A549 (cell line): Measurements from ENCODE around the gene SLC25A40. TPM values are rescaled to one million over a fixed set of nuclear protein-coding genes. Genes with fewer than 3 reads are reported as not detected.
"Not testable (repeated sequence)": the region's sequence is repeated elsewhere in the genome, so short reads cannot be mapped to it uniquely, and the experiment has no call there.

ENCODE experiments used
- ATAC-seq, 2 experiments: fragments of 200-7000 bp in 1 of 2; fragments of >200 bp in 1 of 2; cut with Nextera tagmentation in 1 of 2; cut with Tn5 transposase in 1 of 2; 3 replicates each; pipeline versions ENCODE4 v1.8.0 to v1.9.1; 2018 to 2020; ENCODE audit warnings: mild to moderate bottlenecking in 1 of 2, moderate library complexity in 1 of 2
- CTCF ChIA-PET: fragments of 300-600 bp; sonication (Branson Sonifier 250); formaldehyde crosslinking; extraction: SDS; loops from one replicate; lab custom pipeline; 2021; ENCODE audit warnings: antibody characterized with exemption, inconsistent platforms; lab: Yijun Ruan, JAX
- POLR2A ChIA-PET: fragments of 350-600 bp; formaldehyde crosslinking; extraction: SDS; loops from one replicate; lab custom pipeline; 2021; ENCODE audit warnings: antibody characterized with exemption, inconsistent platforms; lab: Yijun Ruan, JAX
- DNase-seq, 2 experiments: peaks; one replicate each; pipeline versions ENCODE4 v3.0.0 to v3.0.0-alpha.2; 2011 to 2016; ENCODE audit warnings: low read depth in 1 of 2, low spot score in 1 of 2
- FAIRE-seq: peaks from 2 replicates; lab custom pipeline; 2011; peaks lifted over from hg19 to GRCh38; lab: Jason Lieb, UNC
- H3K27ac ChIP-seq, 2 experiments: fragments of >200 bp; sonication (Bioruptor Twin); formaldehyde crosslinking; 3 replicates each; pipeline ENCODE4 v1.5.1; 2016 to 2017
- H3K4me1 ChIP-seq: fragments of >200 bp; sonication (Bioruptor Twin); formaldehyde crosslinking; 3 replicates; pipeline ENCODE4 v1.6.1; 2016
- H3K4me2 ChIP-seq: fragments of >200 bp; sonication (Bioruptor Twin); formaldehyde crosslinking; 3 replicates; pipeline ENCODE4 v1.6.1; 2016
- H3K4me3 ChIP-seq: fragments of >200 bp; sonication (Bioruptor Twin); formaldehyde crosslinking; 3 replicates; pipeline ENCODE4 v1.5.1; 2016
- H3K9me3 ChIP-seq: fragments of >200 bp; sonication (Bioruptor Twin); formaldehyde crosslinking; 3 replicates; pipeline ENCODE4 v1.6.1; 2016
- BHLHE40 ChIP-seq: IDR thresholded peaks from 2 replicates; pipeline ENCODE4 v1.6.1; 2012; ENCODE audit warnings: low read depth, low read length, inconsistent platforms
- CBX2 ChIP-seq: fragments of 200-600 bp; sonication (generic); IDR thresholded peaks from 2 replicates; pipeline ENCODE4 v1.6.1; 2016; ENCODE audit warnings: low read depth, mild to moderate bottlenecking, borderline replicate concordance
- GATA3 ChIP-seq: IDR thresholded peaks from 2 replicates; pipeline ENCODE4 v1.6.1; 2012; ENCODE audit warnings: borderline replicate concordance
- HMGXB4 ChIP-seq: fragments of 250-450 bp; sonication (Bioruptor Pico); IDR thresholded peaks from 2 replicates; pipeline ENCODE4 v1.5.0; 2021; ENCODE audit warnings: mild to moderate bottlenecking, moderate library complexity, borderline replicate concordance
- HOXB13 ChIP-seq: fragments of 250-450 bp; sonication (Bioruptor Pico); IDR thresholded peaks from 2 replicates; pipeline ENCODE4 v1.5.0; 2020; ENCODE audit warnings: low read depth, mild to moderate bottlenecking, moderate library complexity
- HOXB5 ChIP-seq: fragments of 250-450 bp; sonication (Bioruptor Pico); IDR thresholded peaks from 2 replicates; pipeline ENCODE4 v1.5.0; 2020; ENCODE audit warnings: mild to moderate bottlenecking, moderate library complexity
- JUN ChIP-seq, 2 experiments: fragments of >200 bp; sonication (Bioruptor Twin); formaldehyde crosslinking; IDR thresholded peaks; 2 replicates in 1 of 2; 3 replicates in 1 of 2; pipeline ENCODE4 v1.6.1; 2016 to 2017
- MAFK ChIP-seq: fragments of 450-650 bp; IDR thresholded peaks from 2 replicates; pipeline ENCODE4 v1.6.1; 2014; ENCODE audit not compliant: partially characterized antibody
- MAX ChIP-seq: IDR thresholded peaks from 2 replicates; pipeline ENCODE4 v1.6.1; 2012
- MAZ ChIP-seq: fragments of 150-350 bp; IDR thresholded peaks from 2 replicates; pipeline ENCODE4 v1.6.1; 2014; ENCODE audit warnings: antibody characterized with exemption, low read depth, low read length, borderline replicate concordance
- MYC ChIP-seq: IDR thresholded peaks from 2 replicates; pipeline ENCODE4 v1.6.1; 2012; ENCODE audit warnings: mild to moderate bottlenecking, inconsistent platforms, low read length, improper control_type of control experiment, borderline replicate concordance
- PHF8 ChIP-seq: fragments of 200-600 bp; sonication (generic); IDR thresholded peaks from 2 replicates; pipeline ENCODE4 v1.6.1; 2016; ENCODE audit warnings: low read depth, mild to moderate bottlenecking, antibody characterized with exemption, moderate library complexity, borderline replicate concordance
- POLR2A ChIP-seq: IDR thresholded peaks from 2 replicates; pipeline ENCODE4 v1.6.1; 2012; ENCODE audit warnings: mild to moderate bottlenecking, low read length
- POLR2AphosphoS2 ChIP-seq: conservative IDR thresholded peaks from 2 replicates; pipeline ENCODE4 v1.6.1; 2012; ENCODE audit warnings: low read length, improper control_type of control experiment, inconsistent platforms
- ZFP36 ChIP-seq: fragments of 450-650 bp; IDR thresholded peaks from 2 replicates; pipeline ENCODE4 v1.6.1; 2014; ENCODE audit warnings: borderline replicate concordance; ENCODE audit not compliant: partially characterized antibody
- WGBS: methylation state at CpG from one replicate; pipeline ENCODE4 v1.1.6; 2017; ENCODE audit errors: missing lambda C conversion rate; 5-methylcytosine and 5-hydroxymethylcytosine counted together
- polyA minus RNA-seq: library from RNA; depleted of rRNA, polyadenylated mRNA; stranded (reverse); fragments of >200 nt; gene quantifications from 2 replicates; pipeline ENCODE4 v1.2.3, GENCODE V29; 2011; rRNA and poly(A)+ RNA removed
- polyA plus RNA-seq, 4 experiments: library from polyadenylated mRNA; depleted of rRNA in 3 of 4; stranded (reverse); fragments of >200 nt; fragmentation: RNase III in 1 of 4; extraction: RNeasy Plus Mini Kit Qiagen cat#74134 plus additional on column Dnase treatment in 1 of 4; gene quantifications; 2 replicates in 3 of 4; 3 replicates in 1 of 4; pipeline ENCODE4 v1.2.3, GENCODE V29; 2011 to 2017
- TF ChIP-seq, protein P1 (sequence below): fragments of 450-650 bp; IDR thresholded peaks from 2 replicates; pipeline ENCODE4 v1.6.1; 2014; ENCODE audit warnings: antibody characterized with exemption
- TF ChIP-seq, protein P2 (sequence below): fragments of >200 bp; sonication (Bioruptor Twin); formaldehyde crosslinking; IDR thresholded peaks from 3 replicates; pipeline ENCODE4 v1.6.1; 2016
- TF ChIP-seq, protein P3 (sequence below): fragments of 250-450 bp; sonication (Bioruptor Pico); IDR thresholded peaks from 2 replicates; pipeline ENCODE4 v1.5.0; 2020; ENCODE audit warnings: low read depth, mild to moderate bottlenecking, moderate library complexity

Gene SLC25A40, protein sequence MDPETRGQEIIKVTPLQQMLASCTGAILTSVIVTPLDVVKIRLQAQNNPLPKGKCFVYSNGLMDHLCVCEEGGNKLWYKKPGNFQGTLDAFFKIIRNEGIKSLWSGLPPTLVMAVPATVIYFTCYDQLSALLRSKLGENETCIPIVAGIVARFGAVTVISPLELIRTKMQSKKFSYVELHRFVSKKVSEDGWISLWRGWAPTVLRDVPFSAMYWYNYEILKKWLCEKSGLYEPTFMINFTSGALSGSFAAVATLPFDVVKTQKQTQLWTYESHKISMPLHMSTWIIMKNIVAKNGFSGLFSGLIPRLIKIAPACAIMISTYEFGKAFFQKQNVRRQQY
- polyA plus RNA-seq (2011; rRNA removed) (19.5 and 22.0 TPM in 2 replicates), polyA plus RNA-seq (2017; fragmentation: RNase III; extraction: RNeasy Plus Mini Kit Qiagen cat#74134 plus additional on column Dnase treatment) (9.4 to 11.8 TPM (median 10.1 TPM) in 3 replicates), polyA minus RNA-seq (3.2 and 6.4 TPM in 2 replicates)
- polyA plus RNA-seq (2012; cell fraction: cytosol; rRNA removed): 3.1 and 3.7 TPM in 2 replicates
- 3.3 and 4.2 TPM in 2 replicates for polyA plus RNA-seq (2012; cell fraction: nucleus; rRNA removed)

- peak within 1 kb of the TSS; percentile 92 to 93 for H3K27ac ChIP-seq
- ChIA-PET CTCF (interaction anchor here (0.6 to 1.8 kb wide), 2 partner anchors 11 to 664 kb away, joined by 3 to 4 read pairs; no protein-coding TSS in a partner anchor), POLR2A (interaction anchor here (0.6 to 1.2 kb wide), 3 partner anchors 58 to 724 kb away, joined by 3 to 8 read pairs (median 3); partner anchors contain the start of genes ADAM22 and DMTF1)
- H3K4me2 ChIP-seq: peak within 1 kb of the TSS; percentile 94
- ATAC-seq: peak; percentile 93 to 96
- H3K4me3 ChIP-seq: peak within 1 kb of the TSS; percentile 94
- peaks cover 20% of the 10 kb centered on the region for H3K4me1 ChIP-seq
- H3K9me3 ChIP-seq: 0 out of 3 replicates have a peak, but pooled peaks cover 4% of the 10 kb centered on the region
- FAIRE-seq: no peak
- 0% methylated on average over 28 of the region's 84 CpGs for WGBS
- DNase-seq: peak; percentile 84 to 96
- TF ChIP-seq MAZ (peak; percentile 80; the same call in 1 of the 2 replicates), PHF8 (peak; percentile 79; the same call in 1 of the 2 replicates), MAX (peak; percentile 93), MYC (peak; percentile 88), HOXB13 (no peak), CBX2 (no peak), JUN (IDR thresholded peaks at IDR 0.05) (peak in 1 of 2 experiments; percentile 57; a peak in 3 of 5 replicates), HMGXB4 (no peak), POLR2A (peak; percentile 59; the same call in 1 of the 2 replicates)
- TF ChIP-seq, protein P1, sequence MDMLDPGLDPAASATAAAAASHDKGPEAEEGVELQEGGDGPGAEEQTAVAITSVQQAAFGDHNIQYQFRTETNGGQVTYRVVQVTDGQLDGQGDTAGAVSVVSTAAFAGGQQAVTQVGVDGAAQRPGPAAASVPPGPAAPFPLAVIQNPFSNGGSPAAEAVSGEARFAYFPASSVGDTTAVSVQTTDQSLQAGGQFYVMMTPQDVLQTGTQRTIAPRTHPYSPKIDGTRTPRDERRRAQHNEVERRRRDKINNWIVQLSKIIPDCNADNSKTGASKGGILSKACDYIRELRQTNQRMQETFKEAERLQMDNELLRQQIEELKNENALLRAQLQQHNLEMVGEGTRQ: peak; percentile 25; the same call in 1 of the 2 replicates
- TF ChIP-seq, protein P2, sequence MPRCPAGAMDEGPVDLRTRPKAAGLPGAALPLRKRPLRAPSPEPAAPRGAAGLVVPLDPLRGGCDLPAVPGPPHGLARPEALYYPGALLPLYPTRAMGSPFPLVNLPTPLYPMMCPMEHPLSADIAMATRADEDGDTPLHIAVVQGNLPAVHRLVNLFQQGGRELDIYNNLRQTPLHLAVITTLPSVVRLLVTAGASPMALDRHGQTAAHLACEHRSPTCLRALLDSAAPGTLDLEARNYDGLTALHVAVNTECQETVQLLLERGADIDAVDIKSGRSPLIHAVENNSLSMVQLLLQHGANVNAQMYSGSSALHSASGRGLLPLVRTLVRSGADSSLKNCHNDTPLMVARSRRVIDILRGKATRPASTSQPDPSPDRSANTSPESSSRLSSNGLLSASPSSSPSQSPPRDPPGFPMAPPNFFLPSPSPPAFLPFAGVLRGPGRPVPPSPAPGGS: 0 out of 3 replicates have a peak, but pooled peaks have one; percentile 54
- TF ChIP-seq, all 56 proteins: peak for 8
Observed at GRCh38 chr7:87876040-87876868, at the start of gene SLC25A40, which contains the start of gene DBF4. TSS of gene SLC25A40 (minus strand) at chr7:87876360. CDS start at chr7:87858727, 17,633 bp downstream. TSS of gene DBF4 (plus strand) at chr7:87876493. CDS start at chr7:87876733, 240 bp downstream.

GRCh38 chr7:87922759-87923395, 46.7 kb upstream of the SLC25A40 start:
- H3K9me3 ChIP-seq, DNase-seq, H3K4me3 ChIP-seq, ATAC-seq, H3K4me2 ChIP-seq, CTCF ChIA-PET, FAIRE-seq, H3K4me1 ChIP-seq, POLR2A ChIA-PET, H3K27ac ChIP-seq: not testable (repeated sequence)
- WGBS: 73% methylated on average over 8 of the region's 8 CpGs

GRCh38 chr7:87920578-87920977, 44.4 kb upstream of the SLC25A40 start:
- ATAC-seq (no peak), DNase-seq (no peak), FAIRE-seq (no peak)
- H3K4me2 ChIP-seq: no peak overlapping the region
- H3K9me3 ChIP-seq: no peaks in the 10 kb centered on the region
- H3K27ac ChIP-seq: no peak overlapping the region
- TF ChIP-seq, protein P3, sequence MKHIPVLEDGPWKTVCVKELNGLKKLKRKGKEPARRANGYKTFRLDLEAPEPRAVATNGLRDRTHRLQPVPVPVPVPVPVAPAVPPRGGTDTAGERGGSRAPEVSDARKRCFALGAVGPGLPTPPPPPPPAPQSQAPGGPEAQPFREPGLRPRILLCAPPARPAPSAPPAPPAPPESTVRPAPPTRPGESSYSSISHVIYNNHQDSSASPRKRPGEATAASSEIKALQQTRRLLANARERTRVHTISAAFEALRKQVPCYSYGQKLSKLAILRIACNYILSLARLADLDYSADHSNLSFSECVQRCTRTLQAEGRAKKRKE (CRISPR knock-in tag): no peak
- TF ChIP-seq HOXB5 (no peak), POLR2AphosphoS2 (no peak), ZFP36 (no peak), GATA3 (no peak), POLR2A (no peak), MAFK (no peak), BHLHE40 (no peak), JUN (IDR thresholded peaks at IDR 0.05) (no peak), CBX2 (no peak)
- ChIA-PET CTCF (interaction anchor here (1.8 kb wide), 1 partner anchor 13 kb away, joined by 3 read pairs; the partner anchor contains the start of gene ADAM22), POLR2A (no interaction called here)
- H3K4me1 ChIP-seq: no peaks in the 10 kb centered on the region
- H3K4me3 ChIP-seq: no peak overlapping the region
- 51% methylated on average over 5 of the region's 5 CpGs for WGBS
